ENCODE results near the gene APOL6. TPM values are rescaled to one million over a fixed set of nuclear protein-coding genes. Genes with fewer than 3 reads are reported as not detected.
"Not testable (repeated sequence)": the region's sequence is repeated elsewhere in the genome, so short reads cannot be mapped to it uniquely, and the experiment has no call there.

The APOL6 gene
- total RNA-seq, 1 experiment from 2014 or later: 0.03 TPM

- Histone ChIP-seq H3K27me3 (ENCODE audit: control insufficient read depth, insufficient read depth, low read length) (no peaks in the 10 kb centered on the region), H3K4me3 (ENCODE audit: insufficient read depth, low read depth, low read length) (no peak overlapping the region), H3K36me3 (replicated peaks; ENCODE audit: control insufficient read depth, insufficient read depth, low read length) (no peaks in the 10 kb centered on the region)
- no peak for DNase-seq
Observed at GRCh38 chr22:35611200-35611890, 36.9 kb upstream of the APOL6 start.

DNA sequence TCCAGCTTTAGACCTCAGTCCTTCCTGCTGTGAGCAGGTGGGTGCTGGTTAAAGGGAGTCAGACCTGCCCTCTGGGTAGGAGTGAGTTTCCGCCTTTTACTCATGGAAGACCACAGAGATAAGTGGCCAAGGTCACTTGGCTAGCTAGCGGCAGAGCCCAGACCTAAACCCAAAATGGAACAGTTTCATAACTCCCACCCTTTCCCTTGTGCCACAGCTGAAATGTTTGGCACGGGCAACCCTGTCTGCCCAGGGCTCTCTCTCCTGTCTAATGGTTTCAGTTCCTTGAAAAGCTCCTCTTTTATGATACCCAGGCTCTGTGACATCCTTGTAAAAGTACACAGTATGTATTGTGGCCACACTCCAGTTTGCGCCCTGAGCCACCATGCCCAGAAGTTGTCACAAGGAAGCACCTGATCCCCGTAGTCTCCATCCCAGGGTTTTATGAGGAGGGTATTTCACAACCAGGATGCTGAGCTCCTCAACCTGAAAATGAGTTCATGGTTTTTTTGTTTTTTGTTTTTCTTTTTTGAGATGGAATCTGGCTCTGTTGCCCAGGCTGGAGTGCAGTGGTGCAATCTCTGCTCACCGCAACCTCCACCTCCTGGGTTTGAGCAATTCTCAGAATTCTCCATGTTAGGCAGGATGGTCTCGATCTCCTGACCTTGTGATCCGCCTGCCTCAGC is 36.2 kb upstream of the APOL6 start:
- no peaks in the 10 kb centered on the region for H3K36me3 ChIP-seq (replicated peaks; ENCODE audit: control insufficient read depth, insufficient read depth, low read length)
- H3K27me3 ChIP-seq (ENCODE audit: control insufficient read depth, insufficient read depth, low read length): no peaks in the 10 kb centered on the region
- H3K4me3 ChIP-seq (ENCODE audit: insufficient read depth, low read depth, low read length): no peak overlapping the region
- DNase-seq: no peak

DNA sequence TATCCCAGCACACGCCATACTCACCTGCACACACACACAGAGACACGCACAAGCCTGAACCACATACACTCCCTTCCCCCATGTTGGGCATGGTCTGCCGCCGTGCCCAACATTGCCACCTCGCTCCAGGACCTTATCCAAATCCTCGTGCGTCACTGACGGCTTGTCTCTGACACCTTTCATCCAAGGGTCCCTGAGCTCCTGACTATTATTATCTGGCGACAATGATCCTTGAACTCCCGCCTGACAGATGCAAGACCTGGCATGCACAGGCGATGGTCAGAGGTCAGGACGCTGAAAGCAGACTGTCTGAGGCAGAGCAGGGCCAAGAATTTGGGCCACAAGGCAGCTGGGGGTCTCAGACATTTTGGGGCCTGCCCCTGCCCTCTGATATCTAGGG is 35.3 kb upstream of the APOL6 start:
- DNase-seq: no peak

DNA sequence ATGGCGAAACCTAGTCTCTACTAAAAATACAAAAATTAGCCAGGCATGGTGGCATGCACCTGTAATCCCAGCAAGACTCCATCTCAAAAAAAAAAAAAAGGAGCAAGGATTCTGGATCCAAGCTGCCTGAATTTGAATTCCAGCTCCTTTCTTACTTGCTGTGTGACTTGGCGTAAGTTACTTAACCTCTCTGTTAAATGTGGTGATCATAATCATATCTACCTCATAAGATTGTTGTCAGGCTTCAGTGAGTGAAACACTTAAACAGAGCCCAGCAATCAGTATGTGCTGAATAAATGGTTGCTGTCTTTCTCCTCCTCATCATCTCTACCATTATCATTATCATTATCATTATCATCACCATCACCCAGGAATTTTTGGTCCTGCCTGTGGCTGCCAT is 33.8 kb upstream of the APOL6 start:
- DNase-seq: no peak
- Histone ChIP-seq H3K36me3 (replicated peaks; ENCODE audit: control insufficient read depth, insufficient read depth, low read length) (no peaks in the 10 kb centered on the region), H3K4me3 (ENCODE audit: insufficient read depth, low read depth, low read length) (no peak overlapping the region), H3K27me3 (ENCODE audit: control insufficient read depth, insufficient read depth, low read length) (no peaks in the 10 kb centered on the region)

More for the DNA sequence above, 35.3 kb upstream of the APOL6 start:
- Histone ChIP-seq H3K36me3 (replicated peaks; ENCODE audit: control insufficient read depth, insufficient read depth, low read length) (no peaks in the 10 kb centered on the region), H3K27me3 (ENCODE audit: control insufficient read depth, insufficient read depth, low read length) (no peaks in the 10 kb centered on the region), H3K4me3 (ENCODE audit: insufficient read depth, low read depth, low read length) (no peak overlapping the region)

- no peak for DNase-seq
- no peak overlapping the region for H3K4me3 ChIP-seq (ENCODE audit: insufficient read depth, low read depth, low read length)
- no peaks in the 10 kb centered on the region for H3K36me3 ChIP-seq (replicated peaks; ENCODE audit: control insufficient read depth, insufficient read depth, low read length)
- no peaks in the 10 kb centered on the region for H3K27me3 ChIP-seq (ENCODE audit: control insufficient read depth, insufficient read depth, low read length)
Observed at GRCh38 chr22:35615156-35615555, 33.1 kb upstream of the APOL6 start.

DNA sequence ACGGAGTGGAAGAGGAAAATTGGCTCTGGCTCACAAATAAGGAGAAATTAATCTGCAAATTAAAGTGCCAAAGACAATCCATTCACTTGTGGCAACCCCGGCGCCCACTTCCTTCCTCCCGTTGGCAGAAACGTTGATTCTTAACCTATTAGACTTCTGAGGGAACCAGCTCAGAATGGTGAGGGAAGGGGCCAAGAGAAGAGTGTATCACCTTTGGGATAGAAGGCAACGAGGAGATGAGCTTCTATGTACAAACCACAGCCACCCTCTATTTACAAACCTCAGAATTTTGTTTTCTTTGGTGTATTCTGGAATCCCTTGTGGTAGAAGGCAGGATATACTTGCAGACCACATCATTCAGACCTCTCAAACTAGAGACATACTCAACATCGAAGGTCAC is 32.2 kb upstream of the APOL6 start:
- H3K27me3 ChIP-seq (ENCODE audit: control insufficient read depth, insufficient read depth, low read length): no peaks in the 10 kb centered on the region
- DNase-seq: no peak
- no peaks in the 10 kb centered on the region for H3K36me3 ChIP-seq (replicated peaks; ENCODE audit: control insufficient read depth, insufficient read depth, low read length)
- H3K4me3 ChIP-seq (ENCODE audit: insufficient read depth, low read depth, low read length): no peak overlapping the region

DNA sequence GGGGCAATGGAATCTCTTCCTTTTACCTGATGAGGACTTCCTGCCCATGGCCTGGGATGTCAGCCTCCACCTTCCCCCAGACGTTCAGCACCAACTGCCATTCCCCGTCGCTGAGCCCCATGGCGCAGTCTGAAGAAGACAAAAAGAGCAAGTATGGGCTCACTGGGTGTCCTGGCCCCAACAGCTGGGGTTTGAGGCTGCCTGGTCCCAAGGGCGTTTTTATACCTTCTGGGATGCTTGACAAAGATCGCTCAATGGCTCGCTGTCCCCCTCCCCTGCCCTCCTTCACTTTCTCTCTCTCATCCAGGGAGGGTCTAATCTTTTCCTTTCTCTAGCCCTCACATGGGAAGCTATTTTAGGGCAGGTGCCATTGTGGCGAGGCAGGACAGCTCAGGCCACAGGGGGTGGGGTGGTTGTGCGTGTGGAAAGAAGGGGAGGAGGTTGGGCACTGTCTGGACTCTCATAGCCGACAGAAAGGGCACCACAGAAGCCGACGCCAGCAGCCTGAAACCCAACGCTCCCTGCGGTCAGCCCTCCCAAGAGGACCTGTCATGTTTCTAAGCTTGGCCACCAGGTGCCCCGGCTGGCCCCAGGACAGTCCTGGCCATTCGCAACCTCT is 31.0 kb upstream of the APOL6 start, which contains the start of gene MB:
TSS of gene MB (minus strand) at position 193 of the 619 bp plus-strand sequence. CDS start at position 121, 72 bp downstream.
- H3K4me3 ChIP-seq (ENCODE audit: insufficient read depth, low read depth, low read length): no peak within 1 kb of the TSS
- H3K36me3 ChIP-seq (replicated peaks; ENCODE audit: control insufficient read depth, insufficient read depth, low read length): no peaks in the 10 kb centered on the region
- H3K27me3 ChIP-seq (ENCODE audit: control insufficient read depth, insufficient read depth, low read length): no peaks in the 10 kb centered on the region
- DNase-seq: no peak

DNA sequence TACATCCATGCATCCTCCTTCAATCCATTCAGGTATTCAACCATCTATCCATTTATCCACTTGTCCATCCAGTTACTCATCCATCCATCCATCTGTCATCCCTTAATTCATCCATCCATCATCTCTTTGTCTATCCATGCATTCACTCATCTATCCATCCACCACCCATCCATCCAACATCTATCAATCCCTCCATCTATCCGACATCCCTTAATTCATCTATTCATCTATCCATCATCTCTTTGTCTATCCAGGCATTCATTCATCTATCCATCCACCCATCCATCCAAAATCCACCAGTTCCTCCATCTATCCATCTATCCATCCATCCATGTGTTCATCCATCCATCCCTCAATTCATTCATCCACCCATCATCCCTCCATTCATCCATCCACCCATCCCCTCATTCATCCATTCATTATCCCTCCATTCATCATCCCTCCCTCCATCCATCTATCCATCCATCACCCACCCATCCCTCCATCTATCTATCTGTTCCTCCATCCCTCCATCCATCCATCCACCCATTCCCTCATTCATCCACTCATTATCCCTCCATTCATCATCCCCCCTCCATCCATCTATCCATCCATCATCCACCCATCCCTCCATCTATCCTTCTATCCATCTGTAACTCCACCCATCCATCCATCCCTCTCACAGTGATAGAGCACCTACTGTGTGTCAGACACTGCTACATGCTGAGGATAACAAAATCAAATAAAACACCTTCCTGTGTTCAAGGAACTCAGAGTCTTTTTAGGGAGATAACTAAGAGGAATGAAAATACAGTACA is 29.6 kb upstream of the APOL6 start:
- Histone ChIP-seq H3K4me3 (ENCODE audit: insufficient read depth, low read depth, low read length) (no peak overlapping the region), H3K27me3 (ENCODE audit: control insufficient read depth, insufficient read depth, low read length) (no peaks in the 10 kb centered on the region), H3K36me3 (replicated peaks; ENCODE audit: control insufficient read depth, insufficient read depth, low read length) (no peaks in the 10 kb centered on the region)
- DNase-seq: no peak

DNA sequence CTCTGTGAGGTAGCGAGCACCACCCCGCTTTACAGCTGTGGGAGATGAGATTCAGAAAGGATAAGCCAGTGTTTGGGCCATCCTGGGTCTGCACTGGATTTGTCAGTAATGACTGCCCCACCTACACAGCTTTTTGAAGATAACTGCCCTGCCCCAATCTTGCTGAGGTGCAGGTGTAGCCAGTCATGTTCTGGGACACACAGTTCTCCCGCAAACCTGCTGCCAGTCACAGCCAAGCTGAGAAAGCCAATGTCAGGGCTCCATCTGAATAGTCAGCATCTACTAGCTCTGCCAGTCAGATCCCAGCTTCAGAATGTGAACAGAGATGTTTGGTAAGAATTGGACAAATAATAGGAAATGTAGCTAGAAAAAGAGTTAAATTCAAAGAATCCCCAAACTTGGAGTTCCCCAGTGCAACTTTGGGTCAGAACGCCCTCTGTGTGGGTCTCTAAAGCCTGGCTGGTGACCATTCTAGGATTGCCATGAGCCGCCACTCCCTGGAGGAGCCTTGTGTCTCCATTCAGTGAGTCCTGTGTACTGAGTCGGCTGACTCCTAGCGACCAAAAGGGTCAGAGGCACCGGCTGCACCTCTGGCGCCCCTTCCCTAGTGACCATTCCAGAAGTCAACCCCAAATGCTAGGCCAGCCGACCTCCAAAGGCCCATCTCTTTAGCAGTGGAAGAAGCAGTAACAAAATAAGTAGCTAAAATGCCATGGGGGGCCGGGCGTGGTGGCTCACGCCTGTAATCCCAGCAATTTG is 28.7 kb upstream of the APOL6 start:
- DNase-seq: no peak
- Histone ChIP-seq H3K36me3 (replicated peaks; ENCODE audit: control insufficient read depth, insufficient read depth, low read length) (no peaks in the 10 kb centered on the region), H3K27me3 (ENCODE audit: control insufficient read depth, insufficient read depth, low read length) (no peaks in the 10 kb centered on the region), H3K4me3 (ENCODE audit: insufficient read depth, low read depth, low read length) (no peak overlapping the region)

GRCh38 chr22:35620624-35621251 is 27.5 kb upstream of the APOL6 start:
- Histone ChIP-seq H3K27me3 (ENCODE audit: control insufficient read depth, insufficient read depth, low read length) (no peaks in the 10 kb centered on the region), H3K36me3 (replicated peaks; ENCODE audit: control insufficient read depth, insufficient read depth, low read length) (no peaks in the 10 kb centered on the region), H3K4me3 (ENCODE audit: insufficient read depth, low read depth, low read length) (no peak overlapping the region)
- DNase-seq: no peak

GRCh38 chr22:35621451-35621850 is 26.8 kb upstream of the APOL6 start:
- DNase-seq: no peak
- H3K36me3 ChIP-seq (replicated peaks; ENCODE audit: control insufficient read depth, insufficient read depth, low read length): no peaks in the 10 kb centered on the region
- no peaks in the 10 kb centered on the region for H3K27me3 ChIP-seq (ENCODE audit: control insufficient read depth, insufficient read depth, low read length)
- H3K4me3 ChIP-seq (ENCODE audit: insufficient read depth, low read depth, low read length): no peak overlapping the region

DNA sequence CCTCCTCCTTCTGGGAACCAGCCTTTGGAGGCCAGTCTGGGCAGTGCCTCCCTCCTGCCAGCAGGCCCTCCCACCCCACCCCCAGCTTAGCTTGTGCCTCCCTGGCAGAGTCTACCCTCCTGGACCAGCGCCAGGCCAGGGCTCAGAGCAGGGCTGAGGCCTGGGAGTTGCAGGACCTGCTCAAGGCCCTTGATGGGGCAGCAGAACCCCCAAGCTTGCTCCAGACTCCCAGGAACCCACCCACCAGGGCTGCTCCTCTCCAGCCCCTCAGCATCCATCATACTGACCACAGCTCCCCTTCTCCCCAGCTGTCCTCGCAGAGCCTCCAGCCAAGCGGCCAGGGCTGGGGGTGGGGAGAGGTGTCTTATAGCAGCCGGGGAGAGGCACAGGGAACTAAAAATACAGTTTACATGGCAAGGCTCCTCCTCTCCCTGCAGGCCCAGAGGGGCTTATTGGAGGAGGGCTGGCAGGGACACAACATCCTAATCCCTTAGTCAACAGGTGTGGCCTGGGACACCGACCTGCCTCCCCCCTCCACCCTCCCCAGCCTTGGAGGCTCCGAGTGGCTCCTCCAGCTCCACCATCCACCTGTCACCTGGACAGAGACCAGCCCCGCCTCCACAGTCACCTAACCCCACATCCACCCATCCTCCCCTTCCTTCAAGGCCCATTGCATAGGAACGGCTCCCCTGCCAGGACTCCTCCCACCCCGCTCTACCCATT is 25.9 kb upstream of the APOL6 start:
- no peaks in the 10 kb centered on the region for H3K36me3 ChIP-seq (replicated peaks; ENCODE audit: control insufficient read depth, insufficient read depth, low read length)
- no peak overlapping the region for H3K4me3 ChIP-seq (ENCODE audit: insufficient read depth, low read depth, low read length)
- no peaks in the 10 kb centered on the region for H3K27me3 ChIP-seq (ENCODE audit: control insufficient read depth, insufficient read depth, low read length)
- peak; percentile 79 for DNase-seq

- H3K27me3 ChIP-seq (ENCODE audit: control insufficient read depth, insufficient read depth, low read length); DNase-seq; H3K4me3 ChIP-seq (ENCODE audit: insufficient read depth, low read depth, low read length); H3K36me3 ChIP-seq (replicated peaks; ENCODE audit: control insufficient read depth, insufficient read depth, low read length): not testable (repeated sequence)
Observed at GRCh38 chr22:35623885-35624284, 24.4 kb upstream of the APOL6 start.

All from H7 (cell line).